Activated CD4-positive, alpha-beta memory T cell treated with anti-CD3 and anti-CD28 coated beads, Interleukin-2, amount 10 ng/mL, durations not matched to agents 7 days and 5 days (primary cell): ENCODE results near the gene HNRNPA0. TPM values are rescaled to one million over a fixed set of nuclear protein-coding genes. Genes with fewer than 3 reads are reported as not detected.
"Not testable (repeated sequence)": the region's sequence is repeated elsewhere in the genome, so short reads cannot be mapped to it uniquely, and the experiment has no call there.

ENCODE experiments used
- CTCF ChIA-PET: fragments of 350-600 bp; sonication (Branson Sonifier 250); formaldehyde crosslinking; loops from one replicate; lab custom pipeline; 2021; ENCODE audit warnings: antibody characterized with exemption, inconsistent platforms; lab: Charles Lee
- POLR2A ChIA-PET: fragments of 350-600 bp; sonication (Branson Sonifier 250); formaldehyde crosslinking; loops from one replicate; lab custom pipeline; 2021; ENCODE audit warnings: antibody characterized with exemption; lab: Charles Lee
- DNase-seq: peaks from one replicate; pipeline ENCODE4 v3.0.0-alpha.2; 2020
- H3K27ac Mint-ChIP-seq: one replicate; pipeline ENCODE4 v1.8.0; 2021; ENCODE audit warnings: mild to moderate bottlenecking, mixed read lengths
- H3K27me3 Mint-ChIP-seq: one replicate; pipeline ENCODE4 v1.8.0; 2021; ENCODE audit warnings: mixed read lengths
- H3K36me3 Mint-ChIP-seq: one replicate; pipeline ENCODE4 v1.8.0; 2021; ENCODE audit warnings: low read depth, mixed read lengths
- H3K4me1 Mint-ChIP-seq: one replicate; pipeline ENCODE4 v1.8.0; 2021; ENCODE audit warnings: mixed read lengths
- H3K4me3 Mint-ChIP-seq: one replicate; pipeline ENCODE4 v1.8.0; 2021; ENCODE audit warnings: mild to moderate bottlenecking, mixed read lengths
- H3K9me3 Mint-ChIP-seq: one replicate; pipeline ENCODE4 v1.8.0; 2021; ENCODE audit warnings: mixed read lengths
- total RNA-seq, 2 experiments: library from RNA; stranded (reverse); gene quantifications; one replicate each; pipeline ENCODE4 v1.2.3, GENCODE V29; 2021

Gene HNRNPA0
- total RNA-seq: 10 to 100 TPM; 24.0 to 24.6 TPM

DNA sequence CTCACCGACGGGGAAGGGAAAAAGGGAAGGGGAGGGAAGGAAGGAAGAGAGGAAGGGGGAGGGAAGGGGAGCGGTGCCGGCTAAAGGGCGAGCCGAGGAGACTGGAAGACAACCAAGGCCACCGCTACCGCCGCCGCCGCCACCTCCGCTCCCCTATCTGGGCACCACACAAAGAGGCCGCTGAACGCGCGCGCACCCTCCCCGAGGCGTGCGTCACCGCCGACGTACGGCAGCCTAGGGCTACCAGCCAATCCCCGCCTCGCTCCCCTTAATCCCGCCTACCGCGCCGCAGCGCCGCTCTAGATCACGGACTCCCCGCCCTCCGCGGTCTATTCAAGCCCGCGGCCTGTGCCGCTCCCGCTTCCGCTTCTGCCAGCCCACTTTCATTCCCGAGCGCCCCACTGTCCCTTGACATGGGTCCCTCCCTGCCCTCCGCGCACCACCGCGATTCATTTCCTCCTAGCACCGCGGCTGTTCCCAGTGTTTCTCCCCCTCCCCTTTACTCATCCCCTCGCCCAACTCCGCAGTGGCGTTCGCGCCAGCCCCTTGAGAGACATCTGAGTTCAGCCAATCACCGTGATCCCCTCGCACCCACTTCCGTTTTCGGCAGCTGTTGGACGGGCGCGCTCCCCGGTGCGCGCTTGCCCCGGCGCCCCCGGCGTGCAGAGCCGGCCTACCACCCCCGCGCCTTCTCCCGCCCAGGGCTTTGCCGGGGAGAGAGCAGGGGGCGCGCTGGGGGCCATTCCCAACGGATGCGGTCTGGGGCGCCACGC, at the start of gene HNRNPA0:
HNRNPA0 (minus strand) TSS at position 176 of the 773 bp plus-strand sequence. CDS start 297 bp downstream, outside the sequence.
- Mint-ChIP-seq H3K4me1 (peaks cover 37% of the 10 kb centered on the region), H3K27ac (peak within 1 kb of the TSS; percentile 97), H3K9me3 (no peaks in the 10 kb centered on the region), H3K4me3 (peak within 1 kb of the TSS; percentile 86), H3K27me3 (peaks cover 3% of the 10 kb centered on the region), H3K36me3 (peaks cover 38% of the 10 kb centered on the region)
- ChIA-PET POLR2A (interaction anchor here (0.6 to 4.3 kb wide), 21 partner anchors 9 to 599 kb away, joined by 3 to 56 read pairs (median 6); partner anchors contain the start of genes BRD8, CDC25C, FAM13B and KLHL3), CTCF (interaction anchor here (0.6 to 2.3 kb wide), 9 partner anchors 12 to 419 kb away, joined by 4 to 20 read pairs (median 5); partner anchors contain the start of gene PKD2L2)
- peak; percentile 96 for DNase-seq

DNA sequence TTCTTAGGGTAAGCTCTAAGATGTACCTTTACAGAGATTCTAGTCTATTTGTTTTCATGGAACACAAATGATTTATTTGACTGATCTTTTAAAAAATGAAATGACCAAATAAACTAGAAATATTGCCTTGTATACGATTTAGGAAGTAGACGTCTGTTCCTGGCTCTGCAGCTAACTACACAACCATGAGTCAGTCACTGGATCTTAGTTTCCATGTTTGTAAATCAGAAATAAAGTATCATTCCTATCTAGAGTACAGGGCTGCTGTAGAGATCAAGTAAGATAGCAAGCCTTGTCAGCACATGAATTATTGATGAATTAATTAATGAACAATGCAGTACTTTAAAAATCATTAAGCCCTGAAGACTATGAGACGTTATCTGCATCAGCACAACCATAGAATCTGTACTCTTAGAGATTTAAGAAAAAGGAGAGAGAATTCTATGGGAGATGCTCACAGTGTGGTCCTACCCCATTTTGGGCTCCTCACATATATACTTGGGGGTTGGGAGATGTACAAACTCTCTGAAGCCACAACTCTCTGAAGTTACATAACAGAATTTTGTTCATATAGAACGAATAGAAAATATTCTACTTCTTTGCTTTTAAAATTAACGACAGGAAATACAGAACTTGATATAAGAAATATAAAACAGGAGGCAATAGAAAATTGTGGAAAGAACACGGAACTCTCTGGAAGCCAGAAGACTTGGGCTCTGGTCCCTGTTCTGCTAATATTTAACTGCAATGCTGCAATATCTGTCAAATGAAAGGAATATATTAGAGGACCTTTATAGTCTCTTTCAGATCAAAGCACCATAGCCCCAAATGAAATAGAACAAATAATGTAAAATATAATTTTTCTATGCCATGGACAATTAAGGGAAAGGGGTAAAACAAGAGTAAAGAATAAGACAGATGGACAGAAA, 48.4 kb upstream of the HNRNPA0 start:
- POLR2A ChIA-PET: no interaction called here
- H3K4me1 Mint-ChIP-seq: no peaks in the 10 kb centered on the region
- H3K4me3 Mint-ChIP-seq: no peak overlapping the region
- H3K27ac Mint-ChIP-seq: no peak overlapping the region
- no peaks in the 10 kb centered on the region for H3K36me3 Mint-ChIP-seq
- H3K9me3 Mint-ChIP-seq: no peaks in the 10 kb centered on the region
- CTCF ChIA-PET: interaction anchor here (1.0 kb wide), 1 partner anchor 24 kb away, joined by 3 read pairs; no protein-coding TSS in a partner anchor
- peaks cover 4% of the 10 kb centered on the region for H3K27me3 Mint-ChIP-seq
- DNase-seq: no peak

DNA sequence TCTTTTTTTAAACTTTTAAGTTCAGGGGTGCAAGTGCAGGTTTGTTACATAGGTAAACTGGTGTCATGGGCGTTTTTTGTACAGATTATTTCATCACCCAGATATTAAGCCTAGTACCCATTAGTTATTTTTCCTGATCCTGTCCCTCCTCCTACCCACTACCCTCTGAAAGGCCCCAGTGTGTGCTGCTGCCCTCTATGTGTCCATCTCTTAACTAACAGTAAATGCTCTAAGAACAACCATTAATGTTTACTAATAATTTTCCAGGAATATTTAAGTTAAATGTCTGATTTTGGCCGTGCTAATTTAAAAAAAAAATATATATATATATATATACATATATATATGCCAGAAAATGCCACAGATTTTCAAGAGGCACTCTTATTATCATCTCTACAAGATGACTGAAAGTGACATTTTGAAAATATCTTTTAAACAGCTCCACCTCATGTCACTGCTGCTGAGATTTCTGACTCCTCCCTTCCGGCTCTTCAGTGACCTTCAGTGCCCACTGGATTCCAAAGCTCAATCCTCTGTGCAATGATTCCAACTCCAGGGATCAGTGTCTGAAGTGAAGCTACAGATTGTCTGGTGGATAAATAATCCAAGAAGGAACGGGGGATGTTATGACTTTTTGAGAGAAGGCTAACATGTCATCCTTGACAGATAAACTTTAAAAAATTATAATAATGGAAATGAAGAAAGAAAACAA, 46.7 kb upstream of the HNRNPA0 start:
- H3K9me3 Mint-ChIP-seq: no peaks in the 10 kb centered on the region
- no peaks in the 10 kb centered on the region for H3K36me3 Mint-ChIP-seq
- H3K4me1 Mint-ChIP-seq: no peaks in the 10 kb centered on the region
- ChIA-PET POLR2A (no interaction called here), CTCF (interaction anchor here (0.6 kb wide), 1 partner anchor 1068 kb away, joined by 4 read pairs; no protein-coding TSS in a partner anchor)
- peaks cover 4% of the 10 kb centered on the region for H3K27me3 Mint-ChIP-seq
- DNase-seq: no peak
- H3K4me3 Mint-ChIP-seq: no peak overlapping the region
- H3K27ac Mint-ChIP-seq: no peak overlapping the region

DNA sequence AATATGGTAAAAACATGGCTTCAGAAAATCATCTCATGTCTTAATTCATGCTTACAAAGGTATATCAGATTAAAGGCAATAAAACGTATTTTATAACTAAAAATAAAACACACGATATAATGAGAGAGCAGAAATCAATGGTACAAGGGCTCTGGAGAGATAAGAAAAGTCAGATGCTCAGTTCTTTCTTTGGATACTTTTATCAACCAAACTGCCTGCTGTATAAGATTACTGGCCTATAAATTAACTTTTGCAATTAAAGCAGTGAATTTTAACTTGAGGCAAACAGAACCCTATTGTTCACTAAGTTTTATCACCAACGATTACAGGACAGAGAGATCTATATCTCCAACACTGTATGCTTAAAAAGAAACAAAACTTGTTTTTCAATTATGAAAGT, 42.1 kb upstream of the HNRNPA0 start:
- POLR2A ChIA-PET: no interaction called here
- no peaks in the 10 kb centered on the region for H3K36me3 Mint-ChIP-seq
- H3K27ac Mint-ChIP-seq: no peak overlapping the region
- H3K4me3 Mint-ChIP-seq: no peak overlapping the region
- no peaks in the 10 kb centered on the region for H3K27me3 Mint-ChIP-seq
- no peaks in the 10 kb centered on the region for H3K9me3 Mint-ChIP-seq
- no peaks in the 10 kb centered on the region for H3K4me1 Mint-ChIP-seq
- CTCF ChIA-PET: no interaction called here
- no peak for DNase-seq

DNA sequence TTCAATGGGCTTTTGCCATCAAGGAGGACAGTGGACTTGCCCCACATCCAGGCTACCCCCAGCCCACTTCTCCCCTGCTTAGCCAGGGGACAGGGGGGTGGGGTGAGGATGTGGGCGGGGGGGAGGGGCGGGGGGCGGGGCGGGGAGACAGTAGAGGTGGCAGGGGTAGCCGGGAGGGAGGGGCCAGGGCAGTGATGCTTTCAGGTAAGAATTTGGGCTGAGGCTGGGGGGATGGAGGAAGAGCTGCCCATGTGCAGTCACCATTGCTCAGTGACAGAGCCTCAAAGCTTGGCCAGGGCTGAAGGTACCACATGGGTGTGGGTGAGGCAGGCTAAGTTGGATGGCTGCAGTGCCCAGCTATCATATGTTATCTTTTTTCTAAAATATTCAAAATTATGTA, 40.7 kb upstream of the HNRNPA0 start:
- Mint-ChIP-seq H3K27me3 (no peaks in the 10 kb centered on the region), H3K4me3 (no peak overlapping the region), H3K4me1 (no peaks in the 10 kb centered on the region), H3K36me3 (no peaks in the 10 kb centered on the region), H3K9me3 (no peaks in the 10 kb centered on the region), H3K27ac (no peak overlapping the region)
- no peak for DNase-seq
- POLR2A ChIA-PET: no interaction called here
- CTCF ChIA-PET: no interaction called here

DNA sequence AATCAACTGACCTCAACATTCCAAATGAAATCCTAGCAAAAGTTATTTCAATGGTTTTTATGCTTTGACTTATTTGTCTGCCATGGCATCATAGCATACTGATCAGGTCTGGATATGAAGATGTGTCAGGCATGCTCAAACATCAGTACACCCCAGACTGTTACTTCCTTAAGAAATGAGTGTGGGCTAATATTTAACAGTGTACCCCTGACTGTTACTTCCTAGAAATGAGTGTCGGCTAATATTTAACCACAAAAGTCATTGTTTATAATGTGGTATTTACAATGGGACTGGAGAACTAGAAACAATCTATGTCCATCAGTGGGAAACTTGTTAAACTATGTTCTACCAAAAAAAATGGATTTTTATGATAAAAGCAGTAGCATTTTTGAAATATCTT, 38.1 kb upstream of the HNRNPA0 start:
- peaks cover 3% of the 10 kb centered on the region for H3K36me3 Mint-ChIP-seq
- POLR2A ChIA-PET: no interaction called here
- no peak overlapping the region for H3K27ac Mint-ChIP-seq
- no peak overlapping the region for H3K4me3 Mint-ChIP-seq
- H3K27me3 Mint-ChIP-seq: peaks cover 4% of the 10 kb centered on the region
- no peak for DNase-seq
- CTCF ChIA-PET: no interaction called here
- H3K9me3 Mint-ChIP-seq: peaks cover 2% of the 10 kb centered on the region
- H3K4me1 Mint-ChIP-seq: no peaks in the 10 kb centered on the region

DNA sequence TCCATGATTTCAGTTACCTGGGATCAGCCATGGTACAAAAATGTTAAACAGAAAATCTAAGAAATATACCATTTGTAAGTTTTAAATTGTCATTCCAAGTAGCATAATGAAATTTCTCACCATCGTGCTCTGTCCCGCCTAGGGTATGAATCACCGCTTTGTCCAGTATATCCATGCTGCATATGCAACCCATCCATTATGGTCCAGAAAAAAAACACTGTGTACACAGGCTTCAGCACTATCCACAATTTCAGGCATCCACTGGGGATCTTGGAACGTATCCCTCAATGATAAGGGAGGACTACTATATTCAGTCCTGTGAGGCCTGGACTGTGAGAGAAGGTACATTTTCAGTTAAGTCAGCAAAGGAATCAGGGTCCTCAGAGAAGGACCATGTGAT, 37.6 kb upstream of the HNRNPA0 start:
- H3K27ac Mint-ChIP-seq: no peak overlapping the region
- DNase-seq: no peak
- no peak overlapping the region for H3K4me3 Mint-ChIP-seq
- H3K36me3 Mint-ChIP-seq: peaks cover 3% of the 10 kb centered on the region
- no peaks in the 10 kb centered on the region for H3K4me1 Mint-ChIP-seq
- H3K27me3 Mint-ChIP-seq: peaks cover 6% of the 10 kb centered on the region
- ChIA-PET CTCF (no interaction called here), POLR2A (no interaction called here)
- H3K9me3 Mint-ChIP-seq: peaks cover 2% of the 10 kb centered on the region

DNA sequence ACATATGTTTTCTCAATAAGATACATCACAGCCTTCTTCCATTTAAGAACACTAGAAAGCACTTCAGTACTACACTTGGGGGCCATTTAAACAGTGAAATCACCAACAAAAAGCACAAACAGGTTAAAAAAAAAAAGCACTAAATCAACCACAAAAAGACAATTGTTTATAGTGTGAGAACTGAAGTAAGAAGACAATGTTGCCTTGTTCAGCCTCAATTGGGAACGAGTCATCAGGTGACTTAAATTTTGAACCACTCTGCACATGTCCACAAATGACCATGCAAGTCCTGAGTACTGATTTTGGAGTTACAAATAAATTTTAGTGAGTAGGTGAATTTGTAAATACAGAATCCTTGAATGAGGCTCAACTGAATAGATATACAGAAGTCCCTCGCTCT, 37.2 kb upstream of the HNRNPA0 start:
- H3K27me3 Mint-ChIP-seq: peaks cover 10% of the 10 kb centered on the region
- no peak overlapping the region for H3K27ac Mint-ChIP-seq
- H3K4me3 Mint-ChIP-seq: no peak overlapping the region
- peaks cover 3% of the 10 kb centered on the region for H3K36me3 Mint-ChIP-seq
- no peak for DNase-seq
- ChIA-PET CTCF (interaction anchor here (0.7 to 2.6 kb wide), 2 partner anchors 8 to 13 kb away, joined by 3 to 11 read pairs; no protein-coding TSS in a partner anchor), POLR2A (no interaction called here)
- H3K9me3 Mint-ChIP-seq: peaks cover 2% of the 10 kb centered on the region
- no peaks in the 10 kb centered on the region for H3K4me1 Mint-ChIP-seq

DNA sequence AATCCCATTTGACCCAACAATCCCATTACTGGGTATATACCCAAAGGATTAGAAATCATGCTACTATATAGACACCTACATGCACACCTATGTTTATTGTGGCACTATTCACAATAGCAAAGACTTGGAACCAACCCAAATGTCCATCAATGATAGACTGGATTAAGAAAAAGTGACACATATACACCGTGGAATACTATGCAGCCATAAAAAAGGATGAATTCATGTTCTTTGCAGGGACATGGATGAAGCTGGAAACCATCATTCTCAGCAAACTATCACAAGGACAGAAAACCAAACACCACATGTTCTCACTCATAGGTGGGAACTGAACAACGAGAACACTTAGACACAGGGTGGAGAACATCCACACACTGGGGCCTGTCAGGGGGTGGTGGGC, 34.4 kb upstream of the HNRNPA0 start:
- POLR2A ChIA-PET, H3K9me3 Mint-ChIP-seq, H3K27ac Mint-ChIP-seq, H3K36me3 Mint-ChIP-seq, DNase-seq, H3K4me1 Mint-ChIP-seq, H3K4me3 Mint-ChIP-seq, CTCF ChIA-PET: not testable (repeated sequence)
- peaks cover 28% of the 10 kb centered on the region for H3K27me3 Mint-ChIP-seq

DNA sequence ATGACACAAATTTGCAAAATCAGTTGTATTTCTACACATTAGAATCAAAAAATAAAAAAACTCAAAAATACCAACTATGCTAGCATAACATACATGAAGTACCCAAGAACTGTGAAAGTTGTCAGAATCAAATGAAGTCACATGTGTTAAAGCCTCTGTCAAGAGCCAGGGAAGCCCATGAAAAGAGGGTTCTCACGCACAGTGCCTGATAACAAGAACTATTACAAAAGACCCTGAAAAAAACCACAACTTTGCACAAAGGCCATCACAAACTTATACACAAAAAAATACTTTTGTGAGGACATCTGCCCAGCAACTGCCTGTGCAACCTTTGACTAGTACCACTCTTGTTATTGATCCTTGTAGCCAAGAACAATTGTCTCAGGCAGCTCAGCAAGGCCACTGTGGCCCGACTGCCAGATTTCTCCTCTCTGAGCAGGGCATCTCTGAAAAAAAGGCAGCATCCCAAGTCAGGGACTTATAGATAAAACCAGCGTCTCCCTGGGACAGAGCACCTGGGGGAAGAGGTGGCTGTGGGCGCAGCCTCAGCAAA, 28.9 kb upstream of the HNRNPA0 start:
- CTCF ChIA-PET: no interaction called here
- H3K27ac Mint-ChIP-seq: no peak overlapping the region
- POLR2A ChIA-PET: no interaction called here
- H3K4me1 Mint-ChIP-seq: no peaks in the 10 kb centered on the region
- H3K9me3 Mint-ChIP-seq: no peaks in the 10 kb centered on the region
- DNase-seq: no peak
- H3K27me3 Mint-ChIP-seq: peaks cover 34% of the 10 kb centered on the region
- H3K36me3 Mint-ChIP-seq: no peaks in the 10 kb centered on the region
- H3K4me3 Mint-ChIP-seq: no peak overlapping the region

DNA sequence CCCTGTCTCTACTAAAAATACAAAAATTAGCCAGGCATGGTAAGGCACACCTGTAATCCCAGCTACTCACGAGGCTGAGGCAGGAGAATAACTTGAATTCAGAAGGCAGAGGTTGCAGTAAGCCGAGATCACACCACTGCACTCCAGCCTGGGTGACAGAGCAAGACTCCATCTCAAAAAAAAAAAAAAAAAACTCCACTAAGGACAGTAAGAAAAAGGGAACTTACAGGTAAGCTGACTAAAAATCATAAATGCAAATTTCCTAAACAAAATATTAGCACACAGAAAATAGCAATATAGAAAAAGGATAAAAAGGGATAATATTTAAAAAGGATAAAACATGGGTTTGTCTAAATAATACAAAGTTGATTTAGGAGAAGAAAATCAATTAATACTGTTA, 27.9 kb upstream of the HNRNPA0 start:
- CTCF ChIA-PET: interaction anchor here (4.8 kb wide), 1 partner anchor 352 kb away, joined by 29 read pairs; no protein-coding TSS in a partner anchor
- POLR2A ChIA-PET: no interaction called here
- Mint-ChIP-seq H3K9me3 (no peaks in the 10 kb centered on the region), H3K4me1 (no peaks in the 10 kb centered on the region), H3K27me3 (peaks cover 30% of the 10 kb centered on the region), H3K36me3 (no peaks in the 10 kb centered on the region), H3K4me3 (no peak overlapping the region), H3K27ac (no peak overlapping the region)
- DNase-seq: no peak
